ENCODE measurements around the gene BORCS5. TPM values are rescaled to one million over a fixed set of nuclear protein-coding genes. Genes with fewer than 3 reads are reported as not detected.
"Not testable (repeated sequence)": the region's sequence is repeated elsewhere in the genome, so short reads cannot be mapped to it uniquely, and the experiment has no call there.

The BORCS5 gene
- total RNA-seq, result 10 to 100 TPM in 2 of 4 donors, 1 to 10 TPM in 2; 7.6 to 20.4 (median 10.0) TPM

GRCh38 chr12:12356896-12357718, at the start of gene BORCS5:
Gene BORCS5, plus strand, starts transcription at chr12:12357078. Its CDS starts 374 bp downstream, at chr12:12357452.
- H3K27me3 ChIP-seq, result no peaks in the 10 kb centered on the region
- WGBS, 2 donors, result 0 to 1% methylated on average over 21 to 22 of the region's 72 CpGs
- TF ChIP-seq POLR2A (IDR thresholded peaks at IDR 0.05) (peak in 3 of 4 donors; percentile 98 to 100 (median 99)), CTCF (IDR thresholded peaks at IDR 0.05) (peak in 2 of 6 experiments; percentile 8 to 37)
- H3K9me3 ChIP-seq, result no peaks in the 10 kb centered on the region
- H3K4me1 ChIP-seq, result peaks cover 7 to 35% (median 14%) of the 10 kb centered on the region in 3 donors
- peak within 1 kb of the TSS; percentile 93 to 100 (median 100) for H3K27ac ChIP-seq
- DNase-seq, result peak; percentile 87
- H3K36me3 ChIP-seq, result no peaks in the 10 kb centered on the region
- intact Hi-C loops (cut with DNase I), result no loop called here
- peak within 1 kb of the TSS; percentile 61 to 97 (median 94) for H3K4me3 ChIP-seq

DNA sequence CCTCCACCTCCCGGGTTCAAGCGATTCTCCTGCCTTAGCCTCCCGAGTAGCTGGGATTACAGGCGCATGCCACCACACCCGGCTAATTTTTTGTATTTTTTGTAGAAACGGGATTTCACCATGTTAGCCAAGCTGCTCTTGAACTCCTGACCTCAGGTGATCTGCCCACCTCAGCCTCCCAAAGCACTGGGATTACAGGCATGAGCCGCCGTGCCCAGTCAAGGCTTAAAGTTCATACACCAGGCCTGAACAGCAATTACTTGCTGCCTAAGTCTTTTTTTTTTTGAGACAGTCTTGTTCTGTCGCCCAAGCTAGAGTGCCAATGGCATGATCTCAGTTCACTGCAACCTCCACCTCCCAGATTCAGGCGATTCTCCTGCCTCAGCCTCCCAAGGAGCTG, 46.2 kb upstream of the BORCS5 start:
- 73 to 78% methylated on average over 7 of the region's 10 CpGs for WGBS, 2 donors
- H3K27me3 ChIP-seq; H3K36me3 ChIP-seq; H3K27ac ChIP-seq; H3K4me1 ChIP-seq; H3K9me3 ChIP-seq; DNase-seq; intact Hi-C loops (cut with DNase I); H3K4me3 ChIP-seq: not testable (repeated sequence)

- Histone ChIP-seq H3K27ac (no peak overlapping the region), H3K27me3 (no peaks in the 10 kb centered on the region), H3K9me3 (no peaks in the 10 kb centered on the region), H3K4me1 (peaks cover 0 to 12% (median 0%) of the 10 kb centered on the region in 3 donors), H3K4me3 (no peak overlapping the region), H3K36me3 (no peaks in the 10 kb centered on the region)
- TF ChIP-seq CTCF (IDR thresholded peaks at IDR 0.05) (no peak), POLR2A (IDR thresholded peaks at IDR 0.05) (no peak)
- intact Hi-C loops (cut with DNase I), result no loop called here
- DNase-seq, result no peak
Observed at GRCh38 chr12:12315838-12316237, 41.0 kb upstream of the BORCS5 start.

GRCh38 chr12:12319451-12320183, 37.3 kb upstream of the BORCS5 start:
- no peak for TF ChIP-seq POLR2A (IDR thresholded peaks at IDR 0.05)
- Histone ChIP-seq H3K4me1 (peaks cover 0 to 13% (median 0%) of the 10 kb centered on the region in 3 donors), H3K27ac (peak overlapping the region in 3 of 4 donors; percentile 14 to 59 (median 28)), H3K27me3 (no peaks in the 10 kb centered on the region), H3K36me3 (no peaks in the 10 kb centered on the region), H3K4me3 (peak overlapping the region in 1 of 4 donors; percentile 22), H3K9me3 (no peaks in the 10 kb centered on the region)
- 78% methylated on average over 9 of the region's 9 CpGs for WGBS, 2 donors
- intact Hi-C loops (cut with DNase I), result no loop called here
- no peak for DNase-seq

- DNase-seq, result no peak
- 66 to 73% methylated on average over 4 of the region's 4 CpGs for WGBS, 2 donors
- TF ChIP-seq CTCF (IDR thresholded peaks at IDR 0.05) (no peak), POLR2A (IDR thresholded peaks at IDR 0.05) (no peak)
- Histone ChIP-seq H3K27ac (no peak overlapping the region), H3K9me3 (no peaks in the 10 kb centered on the region), H3K36me3 (no peaks in the 10 kb centered on the region), H3K4me3 (no peak overlapping the region), H3K4me1 (peaks cover 0 to 23% (median 0%) of the 10 kb centered on the region in 3 donors), H3K27me3 (no peaks in the 10 kb centered on the region)
- intact Hi-C loops (cut with DNase I), result no loop called here
Observed at GRCh38 chr12:12323118-12323517, 33.8 kb upstream of the BORCS5 start.

- no peak for DNase-seq
- peaks cover 0 to 23% (median 0%) of the 10 kb centered on the region in 3 donors for H3K4me1 ChIP-seq
- H3K4me3 ChIP-seq, result no peak overlapping the region
- TF ChIP-seq POLR2A (IDR thresholded peaks at IDR 0.05) (no peak), CTCF (IDR thresholded peaks at IDR 0.05) (no peak)
- H3K27ac ChIP-seq, result no peak overlapping the region
- 87 to 90% methylated on average over 9 of the region's 9 CpGs for WGBS, 2 donors
- no peaks in the 10 kb centered on the region for H3K9me3 ChIP-seq
- intact Hi-C loops (cut with DNase I), result no loop called here
- no peaks in the 10 kb centered on the region for H3K27me3 ChIP-seq
- peaks cover 0 to under 1% (median 0%) of the 10 kb centered on the region in 3 donors for H3K36me3 ChIP-seq
Observed at GRCh38 chr12:12323591-12323990, 33.3 kb upstream of the BORCS5 start.
